ENCODE data around the gene SCGB1D2. TPM values are rescaled to one million over a fixed set of nuclear protein-coding genes. Genes with fewer than 3 reads are reported as not detected.

The SCGB1D2 gene
- polyA plus RNA-seq, 1 donor (not counting 4 experiments of a cell fraction or from before 2014, with no cell fraction given): not detected

DNA sequence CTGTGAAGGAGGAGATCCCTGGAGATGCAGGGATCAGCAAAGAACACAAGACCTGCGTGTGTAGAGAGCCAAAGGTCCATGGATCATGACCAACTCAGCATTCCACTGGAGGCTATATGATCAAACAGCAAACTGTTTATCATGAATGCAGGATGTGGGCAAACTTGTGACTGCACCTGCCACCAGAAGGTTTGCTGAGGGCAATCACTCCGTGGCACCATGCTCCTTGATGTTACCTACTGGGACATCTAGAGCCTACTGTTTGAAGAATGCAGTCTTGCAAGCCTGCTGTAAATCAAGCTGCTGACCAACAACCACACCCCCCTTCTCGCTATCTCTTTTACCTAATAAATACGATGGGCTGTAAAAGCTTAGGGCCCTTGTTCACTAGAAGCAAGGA lies 9.7 kb downstream of the SCGB1D2 start:
- Histone ChIP-seq H3K9me1 (ENCODE audit: control insufficient read depth, extremely low read depth, insufficient read depth, low read length) (no peaks in the 10 kb centered on the region), H3K4me2 (ENCODE audit: control insufficient read depth, extremely low read depth, insufficient read depth, low read depth, low read length) (no peak overlapping the region), H3K9me3 (ENCODE audit: control insufficient read depth, low read depth, low read length) (peaks cover 2% of the 10 kb centered on the region), H3K4me1 (ENCODE audit: control insufficient read depth, extremely low read depth, insufficient read depth, low read length) (no peaks in the 10 kb centered on the region), H3K27ac (ENCODE audit: control insufficient read depth, insufficient read depth, low read length) (no peak overlapping the region), H3K36me3 (ENCODE audit: control insufficient read depth in 2 of 2, extremely low read depth in 1 of 2, insufficient read depth in 2 of 2, low read length in 2 of 2) (no peaks in the 10 kb centered on the region), H3K9ac (ENCODE audit: control insufficient read depth, extremely low read depth, insufficient read depth, low read length) (no peak overlapping the region), H4K20me1 (ENCODE audit: control insufficient read depth, extremely low read depth, insufficient read depth, low read length) (no peaks in the 10 kb centered on the region), H2AFZ (ENCODE audit: control insufficient read depth, low read length) (no peak overlapping the region), H3K4me3 (ENCODE audit: control insufficient read depth in 2 of 3, extremely low read depth in 1 of 3, insufficient read depth in 2 of 3, low read depth in 1 of 3, low read length in 3 of 3) (no peak overlapping the region), H3K79me2 (ENCODE audit: control insufficient read depth, insufficient read depth, low read length) (no peaks in the 10 kb centered on the region), H3K27me3 (ENCODE audit: control insufficient read depth, extremely low read depth, insufficient read depth, low read length) (no peaks in the 10 kb centered on the region)
- TF ChIP-seq EZH2 (IDR thresholded peaks at IDR 0.05; ENCODE audit: low read length): no peak
- TF ChIP-seq, protein P1, sequence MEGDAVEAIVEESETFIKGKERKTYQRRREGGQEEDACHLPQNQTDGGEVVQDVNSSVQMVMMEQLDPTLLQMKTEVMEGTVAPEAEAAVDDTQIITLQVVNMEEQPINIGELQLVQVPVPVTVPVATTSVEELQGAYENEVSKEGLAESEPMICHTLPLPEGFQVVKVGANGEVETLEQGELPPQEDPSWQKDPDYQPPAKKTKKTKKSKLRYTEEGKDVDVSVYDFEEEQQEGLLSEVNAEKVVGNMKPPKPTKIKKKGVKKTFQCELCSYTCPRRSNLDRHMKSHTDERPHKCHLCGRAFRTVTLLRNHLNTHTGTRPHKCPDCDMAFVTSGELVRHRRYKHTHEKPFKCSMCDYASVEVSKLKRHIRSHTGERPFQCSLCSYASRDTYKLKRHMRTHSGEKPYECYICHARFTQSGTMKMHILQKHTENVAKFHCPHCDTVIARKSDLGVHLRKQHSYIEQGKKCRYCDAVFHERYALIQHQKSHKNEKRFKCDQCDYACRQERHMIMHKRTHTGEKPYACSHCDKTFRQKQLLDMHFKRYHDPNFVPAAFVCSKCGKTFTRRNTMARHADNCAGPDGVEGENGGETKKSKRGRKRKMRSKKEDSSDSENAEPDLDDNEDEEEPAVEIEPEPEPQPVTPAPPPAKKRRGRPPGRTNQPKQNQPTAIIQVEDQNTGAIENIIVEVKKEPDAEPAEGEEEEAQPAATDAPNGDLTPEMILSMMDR (optimal IDR thresholded peaks at IDR 0.05 in 1 of 3, IDR thresholded peaks at IDR 0.05 in 1 of 3, conservative IDR thresholded peaks at IDR 0.05 in 1 of 3; ENCODE audit: extremely low read depth in 1 of 3, insufficient read depth in 2 of 3, low read length in 3 of 3): no peak
- dilution Hi-C loops (cut with MboI; ENCODE audit: extremely low pct_ligation_motif_present, low sequenced_read_pairs): no loop called here
- FAIRE-seq (no peak), DNase-seq (ENCODE audit: low read depth, low spot score) (no peak)

DNA sequence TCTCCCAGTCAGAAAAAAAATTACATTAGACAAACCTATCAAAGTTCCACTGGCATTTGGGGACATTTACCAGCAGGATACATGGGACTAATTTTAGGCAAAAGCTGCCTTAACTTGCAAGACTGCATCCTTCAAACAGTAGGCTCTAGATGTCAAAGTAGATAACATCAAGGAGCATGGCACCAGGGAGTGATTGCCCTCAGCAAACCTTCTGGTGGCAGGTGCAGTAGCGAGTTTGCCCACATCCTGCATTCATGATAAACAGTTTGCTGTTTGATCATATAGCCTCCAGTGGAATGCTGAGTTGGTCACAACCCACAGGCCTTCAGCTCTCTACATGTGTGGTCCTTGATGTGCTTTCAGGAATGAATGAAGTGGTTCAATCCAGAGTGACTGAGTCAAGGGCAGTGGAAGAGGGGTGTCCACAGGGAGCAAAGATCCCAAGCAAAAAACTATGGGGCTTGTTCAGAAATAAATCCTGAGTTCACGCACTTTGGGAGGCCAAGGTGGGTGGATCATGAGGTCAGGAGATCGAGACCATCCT lies 12.0 kb downstream of the SCGB1D2 start:
- no peak overlapping the region for H3K9ac ChIP-seq (ENCODE audit: control insufficient read depth, extremely low read depth, insufficient read depth, low read length)
- no peak for TF ChIP-seq EZH2 (IDR thresholded peaks at IDR 0.05; ENCODE audit: low read length)
- TF ChIP-seq, protein P1 (optimal IDR thresholded peaks at IDR 0.05 in 1 of 3, IDR thresholded peaks at IDR 0.05 in 1 of 3, conservative IDR thresholded peaks at IDR 0.05 in 1 of 3; ENCODE audit: extremely low read depth in 1 of 3, insufficient read depth in 2 of 3, low read length in 3 of 3): no peak
- no peak overlapping the region for H3K4me3 ChIP-seq (ENCODE audit: control insufficient read depth in 2 of 3, extremely low read depth in 1 of 3, insufficient read depth in 2 of 3, low read depth in 1 of 3, low read length in 3 of 3)
- no peaks in the 10 kb centered on the region for H4K20me1 ChIP-seq (ENCODE audit: control insufficient read depth, extremely low read depth, insufficient read depth, low read length)
- FAIRE-seq: no peak
- H2AFZ ChIP-seq (ENCODE audit: control insufficient read depth, low read length): no peak overlapping the region
- no peaks in the 10 kb centered on the region for H3K4me1 ChIP-seq (ENCODE audit: control insufficient read depth, extremely low read depth, insufficient read depth, low read length)
- dilution Hi-C loops (cut with MboI; ENCODE audit: extremely low pct_ligation_motif_present, low sequenced_read_pairs): no loop called here
- DNase-seq (ENCODE audit: low read depth, low spot score): no peak
- no peaks in the 10 kb centered on the region for H3K79me2 ChIP-seq (ENCODE audit: control insufficient read depth, insufficient read depth, low read length)
- peaks cover 2% of the 10 kb centered on the region for H3K9me3 ChIP-seq (ENCODE audit: control insufficient read depth, low read depth, low read length)
- no peaks in the 10 kb centered on the region for H3K36me3 ChIP-seq (ENCODE audit: control insufficient read depth in 2 of 2, extremely low read depth in 1 of 2, insufficient read depth in 2 of 2, low read length in 2 of 2)
- H3K4me2 ChIP-seq (ENCODE audit: control insufficient read depth, extremely low read depth, insufficient read depth, low read depth, low read length): no peak overlapping the region
- no peaks in the 10 kb centered on the region for H3K27me3 ChIP-seq (ENCODE audit: control insufficient read depth, extremely low read depth, insufficient read depth, low read length)
- H3K27ac ChIP-seq (ENCODE audit: control insufficient read depth, insufficient read depth, low read length): no peak overlapping the region
- no peaks in the 10 kb centered on the region for H3K9me1 ChIP-seq (ENCODE audit: control insufficient read depth, extremely low read depth, insufficient read depth, low read length)

Measured in keratinocyte (primary cell).